Karpas-422 (cell line): ENCODE measurements around the gene ABCC12. TPM values are rescaled to one million over a fixed set of nuclear protein-coding genes. Genes with fewer than 3 reads are reported as not detected.
"Not testable (repeated sequence)": the region's sequence is repeated elsewhere in the genome, so short reads cannot be mapped to it uniquely, and the experiment has no call there.

Experiments
- DNase-seq: peaks from one replicate; pipeline ENCODE4 v3.0.0-alpha.2; 2015
- H2AFZ ChIP-seq: fragments of 200-600 bp; sonication (generic); 2 replicates; pipeline ENCODE4 v1.6.1; 2014; ENCODE audit warnings: antibody characterized with exemption, low read length, mixed read lengths
- H3K27ac ChIP-seq: fragments of 200-600 bp; sonication (generic); 2 replicates; pipeline ENCODE4 v1.5.1; 2014; ENCODE audit warnings: mild to moderate bottlenecking, low read length, moderate library complexity
- H3K27me3 ChIP-seq: fragments of 200-600 bp; sonication (generic); 2 replicates; pipeline ENCODE4 v1.6.1; 2014; ENCODE audit warnings: low read length, mixed read lengths
- H3K36me3 ChIP-seq: fragments of 200-600 bp; sonication (generic); 2 replicates; pipeline ENCODE4 v1.6.1; 2014; ENCODE audit warnings: low read length, mixed read lengths; ENCODE audit not compliant: insufficient read depth
- H3K4me1 ChIP-seq: fragments of 200-600 bp; sonication (generic); 2 replicates; pipeline ENCODE4 v1.6.1; 2014; ENCODE audit warnings: mild to moderate bottlenecking, low read length, mixed read lengths
- H3K4me2 ChIP-seq: fragments of 200-600 bp; sonication (generic); 2 replicates; pipeline ENCODE4 v1.6.1; 2014; ENCODE audit warnings: low read length, low read depth, mild to moderate bottlenecking; ENCODE audit not compliant: poor library complexity, severe bottlenecking
- H3K4me3 ChIP-seq: fragments of 200-600 bp; sonication (generic); 2 replicates; pipeline ENCODE4 v1.5.1; 2014; ENCODE audit warnings: mild to moderate bottlenecking, antibody characterized with exemption, low read length, mixed read lengths
- H3K79me2 ChIP-seq: fragments of 200-600 bp; sonication (generic); 2 replicates; pipeline ENCODE4 v1.6.1; 2014; ENCODE audit warnings: mild to moderate bottlenecking, low read length, mixed read lengths
- H3K9ac ChIP-seq: fragments of 200-600 bp; sonication (generic); 2 replicates; pipeline ENCODE4 v1.6.0; 2014; ENCODE audit warnings: low read length
- H3K9me2 ChIP-seq: fragments of 200-600 bp; sonication (generic), shearing (Covaris generic); replicated peaks from 2 replicates; pipeline ENCODE4 v1.6.0; 2014; ENCODE audit warnings: mild to moderate bottlenecking, low read length, moderate library complexity; ENCODE audit not compliant: insufficient read depth
- H3K9me3 ChIP-seq: fragments of 300-700, 200-600 bp; sonication (generic); 2 replicates; pipeline ENCODE4 v1.6.1; 2014; ENCODE audit warnings: low read length, mixed read lengths
- H4K20me1 ChIP-seq: fragments of 200-600 bp; sonication (generic); 2 replicates; pipeline ENCODE4 v1.6.1; 2014; ENCODE audit warnings: mild to moderate bottlenecking, antibody characterized with exemption, low read length, low read depth; ENCODE audit not compliant: insufficient read depth
- total RNA-seq: library from RNA; depleted of rRNA; stranded (reverse); fragments of >200 nt; shearing (Covaris generic); gene quantifications from 2 replicates; pipeline ENCODE4 v1.2.3, GENCODE V29; 2014; ENCODE audit warnings: low replicate concordance

The ABCC12 gene
- total RNA-seq, 1 experiment from 2014 or later, result 0.86 TPM

- Histone ChIP-seq H3K9me2 (no peaks in the 10 kb centered on the region), H3K4me1 (peaks cover 6% of the 10 kb centered on the region), H3K36me3 (no peaks in the 10 kb centered on the region), H2AFZ (no peak overlapping the region), H3K4me2 (no peak overlapping the region), H3K27me3 (no peaks in the 10 kb centered on the region), H3K4me3 (no peak overlapping the region), H3K27ac (no peak overlapping the region), H3K9ac (no peak overlapping the region), H3K9me3 (no peaks in the 10 kb centered on the region), H3K79me2 (no peaks in the 10 kb centered on the region), H4K20me1 (no peaks in the 10 kb centered on the region)
- no peak for DNase-seq
These were observed 18.1 kb upstream of the ABCC12 start for GRCh38 chr16:48173889-48174288.

- Histone ChIP-seq H3K4me2 (no peak overlapping the region), H3K9me2 (no peaks in the 10 kb centered on the region), H3K4me3 (no peak overlapping the region), H3K79me2 (no peaks in the 10 kb centered on the region), H2AFZ (no peak overlapping the region), H3K9me3 (no peaks in the 10 kb centered on the region), H3K27me3 (no peaks in the 10 kb centered on the region), H3K36me3 (no peaks in the 10 kb centered on the region), H4K20me1 (no peaks in the 10 kb centered on the region), H3K4me1 (peaks cover 6% of the 10 kb centered on the region), H3K9ac (no peak overlapping the region), H3K27ac (no peak overlapping the region)
- no peak for DNase-seq
These were observed 16.9 kb upstream of the ABCC12 start for GRCh38 chr16:48172682-48173081.

- Histone ChIP-seq H3K4me1 (peaks cover 6% of the 10 kb centered on the region), H4K20me1 (no peaks in the 10 kb centered on the region), H3K9ac (no peak overlapping the region), H3K79me2 (no peaks in the 10 kb centered on the region), H3K9me3 (no peaks in the 10 kb centered on the region), H3K9me2 (no peaks in the 10 kb centered on the region), H3K36me3 (no peaks in the 10 kb centered on the region), H3K27me3 (no peaks in the 10 kb centered on the region), H3K4me3 (no peak overlapping the region), H2AFZ (no peak overlapping the region), H3K4me2 (no peak overlapping the region), H3K27ac (no peak overlapping the region)
- DNase-seq, result no peak
These were observed 14.1 kb upstream of the ABCC12 start for GRCh38 chr16:48169896-48170295.

GRCh38 chr16:48168075-48168474, 12.3 kb upstream of the ABCC12 start:
- Histone ChIP-seq H3K9ac (no peak overlapping the region), H4K20me1 (no peaks in the 10 kb centered on the region), H3K79me2 (no peaks in the 10 kb centered on the region), H3K36me3 (no peaks in the 10 kb centered on the region), H3K4me2 (no peak overlapping the region), H3K4me3 (no peak overlapping the region), H3K27ac (no peak overlapping the region), H2AFZ (no peak overlapping the region), H3K4me1 (peaks cover 7% of the 10 kb centered on the region), H3K27me3 (no peaks in the 10 kb centered on the region), H3K9me3 (no peaks in the 10 kb centered on the region), H3K9me2 (no peaks in the 10 kb centered on the region)
- DNase-seq, result no peak

- H3K27me3 ChIP-seq, H3K9ac ChIP-seq, H3K4me3 ChIP-seq, H3K27ac ChIP-seq, H3K4me2 ChIP-seq, H3K36me3 ChIP-seq, H2AFZ ChIP-seq, H3K9me3 ChIP-seq, H4K20me1 ChIP-seq, DNase-seq, H3K9me2 ChIP-seq, H3K79me2 ChIP-seq: not testable (repeated sequence)
- H3K4me1 ChIP-seq, result peaks cover 16% of the 10 kb centered on the region
These were observed 10.8 kb upstream of the ABCC12 start for GRCh38 chr16:48166617-48167016.

GRCh38 chr16:48165961-48166578, 10.3 kb upstream of the ABCC12 start:
- DNase-seq, result peak; percentile 45
- Histone ChIP-seq H3K4me3 (no peak overlapping the region), H2AFZ (peak overlapping the region; percentile 74; the same call in 1 of the 2 replicates), H3K79me2 (no peaks in the 10 kb centered on the region), H3K9me3 (no peaks in the 10 kb centered on the region), H3K4me2 (no peak overlapping the region), H3K27me3 (no peaks in the 10 kb centered on the region), H3K27ac (no peak overlapping the region), H3K36me3 (no peaks in the 10 kb centered on the region), H4K20me1 (no peaks in the 10 kb centered on the region), H3K9me2 (no peaks in the 10 kb centered on the region), H3K4me1 (peaks cover 21% of the 10 kb centered on the region), H3K9ac (no peak overlapping the region)

GRCh38 chr16:48164907-48165715, 9.3 kb upstream of the ABCC12 start:
- H3K9me3 ChIP-seq, result no peaks in the 10 kb centered on the region
- H3K9me2 ChIP-seq, result no peaks in the 10 kb centered on the region
- no peaks in the 10 kb centered on the region for H4K20me1 ChIP-seq
- no peaks in the 10 kb centered on the region for H3K79me2 ChIP-seq
- H3K9ac ChIP-seq, result no peak overlapping the region
- peak; percentile 82 for DNase-seq
- peaks cover 31% of the 10 kb centered on the region for H3K4me1 ChIP-seq
- H3K4me3 ChIP-seq, result no peak overlapping the region
- no peak overlapping the region for H3K4me2 ChIP-seq
- no peak overlapping the region for H2AFZ ChIP-seq
- H3K27me3 ChIP-seq, result no peaks in the 10 kb centered on the region
- no peaks in the 10 kb centered on the region for H3K36me3 ChIP-seq
- no peak overlapping the region for H3K27ac ChIP-seq

- Histone ChIP-seq H3K36me3 (no peaks in the 10 kb centered on the region), H3K9me3 (no peaks in the 10 kb centered on the region), H3K9me2 (no peaks in the 10 kb centered on the region), H3K79me2 (no peaks in the 10 kb centered on the region), H2AFZ (peak overlapping the region; percentile 26; the same call in 1 of the 2 replicates), H3K27ac (no peak overlapping the region), H4K20me1 (no peaks in the 10 kb centered on the region), H3K4me3 (peak overlapping the region; percentile 25; the same call in 1 of the 2 replicates), H3K9ac (0 out of 2 replicates have a peak overlapping the region, but pooled peaks have one; percentile 12), H3K4me2 (no peak overlapping the region), H3K4me1 (peaks cover 41% of the 10 kb centered on the region), H3K27me3 (no peaks in the 10 kb centered on the region)
- DNase-seq, result no peak
These were observed 7.1 kb upstream of the ABCC12 start for GRCh38 chr16:48162839-48163410.
